GM18498 (cell line): ENCODE measurements around the gene RAD51B.
"Not testable (repeated sequence)": the region's sequence is repeated elsewhere in the genome, so short reads cannot be mapped to it uniquely, and the experiment has no call there.

Experiments used
- ATAC-seq: cut with Tn5 transposase; IDR thresholded peaks from one replicate; pipeline ENCODE4 v1.9.1; 2021; ENCODE audit warnings: mild to moderate bottlenecking, moderate library complexity; ENCODE audit not compliant: unreplicated experiment

Gene RAD51B

DNA sequence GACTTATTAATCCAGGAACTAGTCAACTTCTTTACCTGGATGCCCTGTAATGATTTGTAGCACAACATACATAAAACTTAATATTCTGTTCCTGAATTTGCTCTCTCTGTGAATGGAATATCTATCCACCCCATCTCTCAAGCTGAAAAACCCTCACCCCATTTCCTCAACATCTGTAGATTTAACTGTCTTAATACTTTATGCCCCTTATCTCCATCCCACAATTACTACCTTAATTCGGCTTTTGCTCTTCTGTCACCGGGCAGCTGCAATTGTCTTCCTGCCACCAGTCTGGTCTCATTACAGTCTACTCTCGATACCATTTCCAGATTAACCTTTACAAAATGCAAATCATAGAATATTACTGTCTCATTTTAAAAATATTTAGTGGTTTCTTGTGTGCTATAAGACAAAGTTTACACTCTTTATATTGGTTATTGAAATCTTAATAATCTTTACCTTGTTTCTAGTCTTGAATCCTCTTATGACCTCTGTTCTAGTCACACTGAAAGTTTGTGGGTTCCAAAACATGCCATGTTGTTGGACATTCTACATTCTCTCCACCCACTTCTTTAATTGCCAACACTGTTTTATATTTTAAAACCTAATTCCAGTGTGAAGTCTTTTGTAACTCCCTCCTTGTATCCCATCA is 347.3 kb downstream of the RAD51B start:
- no peak for ATAC-seq

GRCh38 chr14:68167383-68168087 is 348.0 kb downstream of the RAD51B start:
- no peak for ATAC-seq

- ATAC-seq = no peak
Observed at GRCh38 chr14:68168460-68169109, 349.0 kb downstream of the RAD51B start.

- ATAC-seq = no peak
Observed at GRCh38 chr14:68172216-68172615, 352.6 kb downstream of the RAD51B start.

DNA sequence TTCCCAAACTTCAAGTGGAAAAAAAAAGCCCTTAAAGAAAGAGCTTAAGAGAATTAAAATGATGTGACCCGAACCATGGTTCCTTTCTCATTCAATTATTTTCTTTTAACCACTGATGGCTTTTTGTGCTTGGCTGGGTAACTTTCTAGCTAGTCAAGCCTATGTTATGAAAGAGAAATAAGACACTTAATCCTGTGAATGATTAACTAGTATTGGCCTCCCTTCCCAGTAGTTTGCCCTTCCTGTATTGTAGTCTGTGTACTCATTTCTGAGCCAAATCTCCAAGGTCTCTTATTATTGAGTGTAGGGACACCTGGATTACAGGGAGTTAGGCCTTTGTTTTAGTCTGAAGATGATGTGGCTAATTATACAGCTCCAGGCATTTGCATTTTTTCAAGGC is 353.0 kb downstream of the RAD51B start:
- ATAC-seq = no peak

DNA sequence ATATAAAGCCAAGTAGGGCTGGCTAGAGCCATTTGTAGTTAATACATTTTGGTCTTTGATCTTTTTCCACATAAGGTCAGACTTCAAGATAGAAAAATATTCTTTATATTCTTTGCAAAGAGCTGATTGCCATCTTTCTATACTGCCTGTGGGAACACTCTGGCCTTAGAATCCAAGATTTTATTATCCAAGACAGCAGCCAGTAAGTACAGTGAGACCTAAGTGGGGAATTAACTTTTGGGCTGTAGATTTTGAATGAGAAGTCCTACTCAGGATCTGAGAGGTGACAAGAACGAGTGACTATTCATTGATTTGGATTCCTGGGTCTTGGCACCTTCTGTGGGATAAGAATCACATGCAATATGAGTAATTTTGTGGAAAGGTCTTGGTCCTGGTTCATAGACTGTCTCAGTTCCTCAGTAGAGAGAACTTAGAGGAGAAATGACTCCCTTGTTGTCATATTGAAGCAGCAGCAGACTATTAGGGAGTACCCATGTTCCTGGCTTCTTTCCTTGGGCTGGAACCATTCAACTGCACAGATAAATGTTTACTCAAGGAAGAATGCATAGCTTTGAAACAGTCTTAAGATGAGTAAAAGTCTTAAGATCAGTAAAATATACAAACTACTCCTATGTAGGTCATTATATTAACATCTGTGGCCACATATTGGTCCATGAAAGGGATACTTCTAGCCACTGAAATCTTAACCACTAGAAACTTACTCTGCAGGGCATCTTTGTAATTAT is 353.8 kb downstream of the RAD51B start:
- no peak for ATAC-seq

DNA sequence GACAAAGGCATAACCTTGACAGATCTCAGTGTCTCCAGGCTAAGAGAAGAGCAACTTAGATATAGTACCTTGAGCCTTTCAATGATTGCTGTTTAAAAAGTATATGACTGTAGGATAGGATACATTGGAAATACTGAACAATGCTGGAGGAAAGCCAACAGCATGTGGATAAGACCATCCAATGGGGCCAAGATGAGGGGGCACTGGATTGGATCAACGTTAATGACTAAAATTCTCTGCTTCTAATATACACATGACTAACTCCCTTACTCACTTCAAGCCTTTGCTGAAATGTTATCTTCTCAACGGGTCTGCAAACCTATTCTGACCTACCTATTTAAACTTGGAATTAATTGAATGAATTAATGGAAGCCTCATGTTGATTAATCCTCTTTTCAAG is 354.9 kb downstream of the RAD51B start:
- no peak for ATAC-seq

DNA sequence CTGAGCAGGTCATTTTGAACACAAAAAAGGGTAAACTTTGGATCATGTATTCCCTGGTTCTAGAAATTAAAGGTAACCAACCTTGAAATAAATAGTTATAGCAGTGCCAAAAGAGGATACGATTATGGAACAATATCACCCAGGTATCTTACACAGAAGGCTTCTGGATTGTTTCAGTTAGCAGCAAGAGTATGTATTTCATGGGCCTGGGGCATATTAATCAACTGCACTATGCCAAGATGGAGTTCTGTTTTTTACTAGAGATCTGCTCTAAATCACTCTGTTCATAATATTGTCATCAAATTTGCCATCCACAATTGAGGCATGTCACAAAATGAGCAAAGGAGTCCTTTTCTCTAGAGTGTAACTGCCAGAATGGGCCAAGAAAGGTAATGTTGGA is 357.1 kb downstream of the RAD51B start:
- no peak for ATAC-seq

GRCh38 chr14:68177728-68178127 is 358.1 kb downstream of the RAD51B start:
- no peak for ATAC-seq

DNA sequence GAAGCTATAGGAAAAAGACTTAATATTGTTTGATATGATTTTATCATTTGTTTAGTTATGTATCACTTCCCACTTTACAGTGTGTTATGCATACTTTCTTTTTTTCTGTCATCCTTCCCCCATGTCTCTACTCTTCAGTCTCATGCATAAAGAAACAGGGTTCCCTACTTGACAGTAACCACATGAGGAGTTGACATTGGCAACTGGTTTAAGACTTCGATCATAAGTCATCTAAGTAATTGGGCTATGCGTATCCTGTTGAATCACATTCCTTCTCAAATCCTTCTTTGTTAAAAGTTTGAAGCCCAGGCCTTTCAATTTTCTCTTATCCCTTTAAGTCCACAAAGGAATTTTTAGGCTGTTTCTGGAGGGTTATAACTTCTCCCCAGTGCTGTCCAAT is 358.7 kb downstream of the RAD51B start:
- ATAC-seq = no peak

- peak; percentile 58 for ATAC-seq
Observed at GRCh38 chr14:68181519-68182326, 362.1 kb downstream of the RAD51B start.

GRCh38 chr14:68182492-68182891 is 362.9 kb downstream of the RAD51B start:
- peak; percentile 75 for ATAC-seq

DNA sequence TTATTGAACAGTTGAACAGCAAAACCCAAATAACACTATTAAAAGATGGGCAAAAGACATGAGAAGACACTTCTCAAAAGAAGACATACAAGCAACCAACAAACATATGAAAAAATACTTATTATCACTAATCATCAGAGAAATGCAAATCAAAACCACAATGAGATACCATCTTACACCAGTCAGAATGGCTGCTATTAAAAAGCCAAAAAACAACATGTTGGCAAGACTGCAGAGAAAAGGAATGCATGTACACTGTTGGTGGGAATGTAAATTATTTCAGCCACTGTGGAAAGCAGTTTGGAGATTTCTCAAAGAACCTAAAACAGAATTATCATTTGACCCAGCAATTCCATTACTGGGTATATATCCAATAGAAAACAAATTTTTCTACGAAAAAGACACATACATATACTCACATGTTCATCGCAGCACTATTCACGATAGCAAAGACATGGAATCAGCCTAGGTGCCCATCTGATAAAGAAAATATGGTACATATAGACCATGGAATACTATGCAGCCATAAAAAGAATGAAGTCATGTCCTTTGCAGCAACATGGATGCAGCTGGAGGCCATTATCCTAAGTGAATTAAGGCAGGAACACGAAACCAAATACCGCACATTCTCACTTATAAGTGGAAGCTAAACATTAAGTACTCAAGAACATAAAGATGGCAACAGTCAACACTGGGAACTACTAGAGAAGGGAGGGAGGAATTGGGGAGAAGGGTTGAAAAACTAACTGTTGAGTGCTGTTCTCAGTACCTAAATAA is 367.1 kb downstream of the RAD51B start:
- ATAC-seq = not testable (repeated sequence)

DNA sequence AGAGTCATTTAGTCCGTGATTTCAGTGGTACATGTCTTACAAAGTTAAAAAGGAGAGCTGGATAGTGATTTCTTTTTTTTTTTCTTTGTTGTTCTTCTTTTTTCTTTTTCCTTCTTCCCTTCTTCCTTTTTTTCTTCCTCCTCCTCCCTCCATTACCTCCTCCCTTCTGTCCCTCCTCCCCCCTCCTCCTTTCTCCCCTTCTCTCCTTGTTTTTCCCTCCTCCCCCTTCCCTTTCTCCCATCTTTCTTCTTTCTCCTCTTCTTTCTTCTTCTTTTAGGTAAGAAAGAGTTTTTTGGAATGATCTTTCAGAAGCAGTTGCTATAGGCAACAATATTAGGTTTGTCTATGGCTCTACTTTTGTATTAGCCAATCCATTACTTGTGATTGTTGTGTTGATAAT is 368.6 kb downstream of the RAD51B start:
- ATAC-seq = no peak

DNA sequence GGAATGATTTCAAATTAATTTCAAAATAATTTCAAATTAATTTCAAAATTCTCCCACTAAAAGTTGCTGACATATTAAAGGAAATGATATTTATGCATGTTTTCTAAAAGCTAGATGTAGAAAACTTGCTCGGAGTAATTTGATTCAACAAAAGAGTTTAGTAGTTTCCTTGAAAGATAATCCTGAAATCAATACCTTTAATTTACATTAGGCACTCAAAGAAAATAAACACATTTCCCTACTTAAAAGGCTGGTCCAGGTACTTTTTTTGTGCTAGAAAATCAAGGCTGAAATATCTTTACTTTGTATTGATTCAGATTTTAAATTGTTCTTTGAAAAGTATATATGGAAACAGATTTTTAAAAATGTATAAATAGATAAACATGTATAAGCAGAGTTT is 370.5 kb downstream of the RAD51B start:
- ATAC-seq = no peak

- ATAC-seq = no peak
Observed at GRCh38 chr14:68191567-68192321, 372.2 kb downstream of the RAD51B start.

GRCh38 chr14:68192935-68193334 is 373.4 kb downstream of the RAD51B start:
- no peak for ATAC-seq

GRCh38 chr14:68193970-68194681 is 374.5 kb downstream of the RAD51B start:
- no peak for ATAC-seq

DNA sequence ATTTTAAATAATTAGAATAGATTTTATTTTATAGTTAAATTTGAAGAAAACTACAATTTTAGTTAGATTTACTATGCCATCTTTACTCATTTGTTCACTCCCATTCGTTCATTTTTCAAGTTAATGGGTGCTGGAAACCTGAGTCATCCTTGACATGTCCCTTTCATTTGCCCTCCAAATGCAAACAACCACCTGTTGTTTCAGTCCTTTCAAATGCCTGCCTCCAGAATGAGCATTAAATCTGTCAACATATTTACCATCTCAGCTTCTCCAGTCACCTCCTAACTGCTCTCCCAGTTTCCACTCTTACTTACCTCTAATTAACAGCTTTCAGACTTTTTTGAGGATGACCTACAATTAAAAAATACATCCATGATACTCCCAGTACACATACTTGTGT is 375.5 kb downstream of the RAD51B start:
- ATAC-seq = no peak
